ENCODE data around the gene SH3PXD2A.

Gene SH3PXD2A

GRCh38 chr10:103572347-103573204 lies 282.8 kb downstream of the SH3PXD2A start:
- DNase-seq: no peak

DNA sequence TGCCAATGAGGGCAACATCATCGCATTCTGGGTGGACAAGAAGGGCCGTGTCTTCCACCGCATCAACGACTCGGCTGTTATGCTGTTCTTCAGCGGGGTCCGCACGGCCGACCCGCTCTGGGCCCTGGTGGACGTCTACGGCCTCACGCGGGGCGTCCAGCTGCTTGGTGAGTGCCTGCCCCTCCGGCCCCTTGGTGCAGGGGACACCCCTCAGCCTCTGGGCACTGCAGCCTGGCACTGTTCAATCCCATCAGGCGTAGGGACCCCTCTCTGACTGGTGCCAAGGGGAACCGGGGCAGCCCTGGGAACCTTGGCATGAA lies 283.8 kb downstream of the SH3PXD2A start:
- no peak for DNase-seq

DNA sequence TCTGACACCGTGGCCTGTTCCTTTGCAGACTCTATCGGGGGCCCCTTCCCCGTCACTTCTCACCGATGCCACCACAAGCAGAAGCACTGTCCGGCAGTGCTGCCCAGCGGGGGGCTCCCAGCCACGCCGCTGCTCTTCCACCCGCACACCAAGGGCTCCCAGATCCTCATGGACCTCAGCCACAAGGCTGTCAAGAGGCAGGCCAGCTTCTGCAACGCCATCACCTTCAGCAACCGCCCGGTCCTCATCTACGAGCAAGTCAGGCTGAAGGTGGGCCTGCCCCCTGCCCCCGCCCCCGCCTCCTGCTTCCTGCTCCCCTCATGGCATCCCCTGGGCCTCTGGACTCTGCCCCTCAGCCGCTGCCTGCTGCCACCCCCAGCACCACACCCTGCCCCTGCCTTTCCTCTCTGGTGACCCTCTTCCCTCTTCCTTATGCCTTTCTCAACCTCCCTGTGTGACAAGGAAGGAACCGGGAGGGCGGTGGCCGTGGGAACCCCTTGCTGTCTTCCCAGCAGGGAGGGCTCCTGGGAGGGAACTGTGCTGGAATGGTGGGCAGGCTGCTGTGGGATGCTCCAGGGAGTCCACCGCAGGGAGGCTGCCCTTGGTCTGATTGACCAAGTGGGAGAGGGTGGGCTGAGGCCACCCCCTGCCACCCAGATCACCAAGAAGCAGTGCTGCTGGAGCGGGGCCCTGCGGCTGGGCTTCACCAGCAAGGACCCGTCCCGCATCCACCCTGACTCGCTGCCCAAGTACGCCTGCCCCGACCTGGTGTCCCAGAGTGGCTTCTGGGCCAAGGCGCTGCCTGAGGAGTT lies 284.3 kb downstream of the SH3PXD2A start:
- no peak for DNase-seq

DNA sequence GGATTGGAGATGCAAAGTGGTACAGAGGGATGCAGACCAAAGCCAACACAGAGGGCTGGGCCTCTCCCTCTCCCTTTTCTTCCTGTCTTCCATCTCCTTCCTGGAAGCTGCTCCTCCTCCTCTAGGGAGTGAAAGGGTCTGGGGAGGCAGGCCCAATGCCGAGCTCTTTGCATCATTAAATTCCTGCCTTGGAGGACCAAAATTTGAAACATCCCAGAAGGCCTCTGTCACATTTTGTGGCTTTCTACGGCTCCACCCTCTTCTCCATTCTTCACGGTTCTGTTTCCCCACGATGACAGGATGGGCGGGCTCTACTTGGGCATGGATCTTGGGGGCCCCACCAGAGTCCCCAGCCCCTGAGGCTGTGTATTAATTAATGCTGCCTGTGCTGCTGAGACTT lies 285.5 kb downstream of the SH3PXD2A start:
- DNase-seq: no peak

DNA sequence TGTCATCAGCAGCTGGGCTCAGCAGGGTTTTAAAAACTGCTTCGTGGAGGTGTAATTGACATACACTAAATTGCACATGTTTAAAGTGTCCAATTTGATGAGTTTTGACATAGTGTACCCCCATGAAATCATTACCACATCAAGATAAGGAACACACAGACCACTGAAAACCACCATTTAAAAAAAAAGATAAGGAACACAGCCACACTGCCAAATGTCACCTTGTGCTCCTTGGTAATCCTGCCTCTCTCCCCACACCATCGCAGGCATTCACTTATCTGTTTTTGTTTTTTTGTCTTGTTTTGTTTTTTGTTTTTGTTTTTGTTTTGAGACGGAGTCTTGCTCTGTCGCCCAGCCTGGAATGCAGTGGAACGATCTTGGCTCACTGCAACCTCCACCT lies 286.9 kb downstream of the SH3PXD2A start:
- DNase-seq: no peak

GRCh38 chr10:103566536-103566935 lies 288.8 kb downstream of the SH3PXD2A start:
- DNase-seq: no peak

DNA sequence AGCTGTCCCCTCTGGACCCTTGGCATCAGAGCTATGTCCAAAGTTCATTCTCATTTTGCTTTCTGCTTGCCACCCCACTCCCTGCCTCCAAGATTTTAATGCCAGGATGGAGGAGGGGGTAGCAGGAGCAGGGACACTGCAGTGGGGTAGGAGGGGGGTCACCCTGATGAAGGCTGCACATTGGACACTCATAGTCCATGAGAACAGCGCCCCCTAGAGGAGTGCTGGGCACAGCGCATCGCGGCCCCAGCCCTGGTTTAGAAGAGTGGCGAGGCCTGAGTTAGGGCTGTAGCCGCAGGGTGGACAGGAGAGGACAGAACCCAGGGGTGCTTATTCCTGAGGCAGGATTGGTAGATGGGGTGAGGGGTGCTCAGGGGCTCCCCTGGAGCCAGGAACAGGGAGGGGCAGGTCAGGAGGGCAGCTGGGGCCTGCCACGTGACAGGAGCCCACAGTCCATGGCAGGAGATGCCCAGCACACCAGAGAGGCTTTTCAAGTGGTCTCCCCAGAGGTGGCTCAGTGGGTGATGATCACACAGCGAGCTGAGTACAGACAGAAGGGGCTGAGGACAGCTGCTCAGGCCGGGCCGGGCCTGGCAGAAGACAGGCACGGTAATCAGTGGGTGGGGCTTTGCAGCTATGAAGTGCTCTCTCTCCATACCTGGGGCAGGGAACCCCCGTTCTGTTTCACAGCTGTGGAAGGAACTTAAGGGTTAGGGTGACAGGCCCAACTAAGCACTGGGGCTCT lies 290.4 kb downstream of the SH3PXD2A start:
- DNase-seq: peak in 1 of 2 experiments; percentile 44

GRCh38 chr10:103564116-103564501 lies 291.3 kb downstream of the SH3PXD2A start:
- no peak for DNase-seq

- DNase-seq: no peak
Measured at GRCh38 chr10:103563231-103564115, 291.9 kb downstream of the SH3PXD2A start.

DNA sequence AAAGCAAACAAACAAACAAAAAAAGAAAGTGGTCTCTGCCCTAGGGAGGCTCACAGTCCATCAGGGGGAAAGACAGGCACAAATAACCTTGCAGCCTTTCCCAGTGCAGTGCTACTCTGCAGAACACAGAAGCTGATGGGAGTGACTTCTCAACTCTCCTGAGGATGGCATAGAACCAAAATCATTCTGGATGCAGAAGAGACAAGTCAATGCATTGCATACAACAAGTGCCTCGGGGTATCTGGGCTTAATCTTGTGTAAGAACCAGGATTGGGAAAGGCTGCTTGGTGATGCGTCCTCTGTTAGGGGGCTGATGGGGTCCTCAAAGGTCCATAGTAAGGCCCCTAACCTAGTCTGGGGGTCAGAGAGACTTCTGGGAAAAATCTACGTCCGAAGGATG lies 293.0 kb downstream of the SH3PXD2A start:
- DNase-seq: no peak

GRCh38 chr10:103560886-103561285 lies 294.5 kb downstream of the SH3PXD2A start:
- no peak for DNase-seq

DNA sequence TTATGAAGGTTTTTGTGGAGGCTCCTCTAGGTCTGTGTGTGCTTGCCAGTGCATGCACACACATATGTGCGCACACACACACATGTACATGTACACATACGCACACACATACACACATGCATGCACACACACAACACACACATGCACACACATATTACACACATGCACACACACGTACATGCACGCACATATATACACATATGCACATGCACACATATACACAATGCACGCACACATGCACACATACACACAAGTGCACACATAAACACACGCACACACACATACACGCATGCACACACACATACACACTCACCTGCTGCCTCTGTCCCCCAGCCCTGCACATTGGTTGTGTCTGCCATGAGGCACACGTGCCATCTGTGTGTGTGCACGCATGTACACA lies 295.6 kb downstream of the SH3PXD2A start:
- DNase-seq: no peak

- DNase-seq: no peak
Measured at GRCh38 chr10:103558911-103559310, 296.5 kb downstream of the SH3PXD2A start.

- no peak for DNase-seq
Measured at GRCh38 chr10:103557455-103557854, 297.9 kb downstream of the SH3PXD2A start.

GRCh38 chr10:103556383-103557007 lies 298.9 kb downstream of the SH3PXD2A start:
- no peak for DNase-seq

DNA sequence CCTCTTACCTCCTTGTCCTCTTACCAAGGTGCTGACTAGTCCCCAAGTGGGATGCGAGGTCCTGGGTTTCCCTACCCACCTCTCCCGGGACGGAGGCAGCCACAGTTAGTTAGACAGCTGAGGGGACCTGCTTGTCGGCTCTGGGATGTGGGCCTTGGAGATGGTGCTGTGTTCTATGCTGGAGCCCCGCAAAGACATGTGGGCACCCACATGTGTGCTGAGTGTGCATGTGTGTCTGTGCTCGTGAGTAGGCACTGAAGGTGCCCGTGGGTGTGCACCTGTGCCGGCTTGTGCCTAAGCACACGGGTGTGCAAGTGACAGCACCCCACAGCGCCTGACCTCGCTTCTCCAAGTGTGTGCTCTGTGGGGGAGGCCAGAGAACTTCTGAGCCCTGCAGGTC lies 299.7 kb downstream of the SH3PXD2A start:
- DNase-seq: no peak

DNA sequence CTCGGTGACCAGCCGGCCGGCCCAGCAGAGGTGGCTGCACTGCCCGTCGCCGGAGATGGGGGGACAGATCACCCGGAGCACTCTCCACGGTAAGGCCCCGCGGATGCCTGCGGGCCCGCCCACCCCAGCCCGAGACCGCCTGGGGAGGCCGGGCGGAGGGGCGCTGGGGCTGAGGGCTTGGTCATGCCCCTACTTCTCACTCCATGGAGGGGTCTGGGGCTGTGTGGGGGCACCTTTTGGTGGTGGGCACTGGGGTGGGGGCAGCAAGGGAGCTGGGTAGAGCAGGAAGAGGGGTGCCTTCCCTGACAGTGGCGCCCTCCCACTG lies 300.1 kb downstream of the SH3PXD2A start:
- DNase-seq: no peak

GRCh38 chr10:103554488-103555324 lies 300.7 kb downstream of the SH3PXD2A start:
- DNase-seq: no peak

DNA sequence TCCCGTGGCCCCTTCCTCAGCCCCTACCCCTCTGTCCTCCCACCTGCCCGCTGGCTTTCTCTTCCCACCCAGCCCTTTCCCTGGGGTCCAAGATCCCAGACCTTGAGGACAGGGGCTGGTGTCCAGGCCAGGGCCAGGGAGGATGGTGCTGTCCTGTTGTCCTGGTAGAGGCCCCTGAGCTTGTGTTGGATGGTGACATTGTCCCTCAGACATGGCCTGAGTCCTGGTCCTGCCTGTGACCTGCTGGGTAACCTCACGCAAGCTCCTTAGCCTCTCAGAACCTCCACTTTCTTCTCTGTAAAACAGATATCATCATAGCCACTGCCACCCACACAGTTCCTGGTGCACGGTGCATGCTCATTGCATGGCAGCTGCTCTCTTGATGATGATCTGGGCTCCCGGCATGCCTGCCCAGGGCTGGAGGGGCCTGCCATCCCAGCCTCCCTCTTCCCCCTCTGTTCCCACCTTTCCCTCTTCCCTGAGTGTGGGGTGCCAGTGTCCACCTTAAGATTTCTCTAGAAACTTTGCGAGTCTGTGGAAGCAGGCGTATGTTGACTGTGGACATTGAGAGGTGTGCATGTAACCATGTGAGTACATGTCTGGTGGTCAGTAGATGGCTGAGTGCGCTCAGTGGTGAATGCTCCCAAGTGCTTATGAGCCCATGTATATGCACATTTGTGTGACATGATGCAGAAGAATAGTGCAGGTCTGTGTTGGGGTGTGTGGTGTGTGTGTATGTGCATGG lies 301.5 kb downstream of the SH3PXD2A start:
- DNase-seq: no peak

Data from NCI-H1930 (cell line).